ENCODE results near the gene SLC5A7.

The SLC5A7 gene

DNA sequence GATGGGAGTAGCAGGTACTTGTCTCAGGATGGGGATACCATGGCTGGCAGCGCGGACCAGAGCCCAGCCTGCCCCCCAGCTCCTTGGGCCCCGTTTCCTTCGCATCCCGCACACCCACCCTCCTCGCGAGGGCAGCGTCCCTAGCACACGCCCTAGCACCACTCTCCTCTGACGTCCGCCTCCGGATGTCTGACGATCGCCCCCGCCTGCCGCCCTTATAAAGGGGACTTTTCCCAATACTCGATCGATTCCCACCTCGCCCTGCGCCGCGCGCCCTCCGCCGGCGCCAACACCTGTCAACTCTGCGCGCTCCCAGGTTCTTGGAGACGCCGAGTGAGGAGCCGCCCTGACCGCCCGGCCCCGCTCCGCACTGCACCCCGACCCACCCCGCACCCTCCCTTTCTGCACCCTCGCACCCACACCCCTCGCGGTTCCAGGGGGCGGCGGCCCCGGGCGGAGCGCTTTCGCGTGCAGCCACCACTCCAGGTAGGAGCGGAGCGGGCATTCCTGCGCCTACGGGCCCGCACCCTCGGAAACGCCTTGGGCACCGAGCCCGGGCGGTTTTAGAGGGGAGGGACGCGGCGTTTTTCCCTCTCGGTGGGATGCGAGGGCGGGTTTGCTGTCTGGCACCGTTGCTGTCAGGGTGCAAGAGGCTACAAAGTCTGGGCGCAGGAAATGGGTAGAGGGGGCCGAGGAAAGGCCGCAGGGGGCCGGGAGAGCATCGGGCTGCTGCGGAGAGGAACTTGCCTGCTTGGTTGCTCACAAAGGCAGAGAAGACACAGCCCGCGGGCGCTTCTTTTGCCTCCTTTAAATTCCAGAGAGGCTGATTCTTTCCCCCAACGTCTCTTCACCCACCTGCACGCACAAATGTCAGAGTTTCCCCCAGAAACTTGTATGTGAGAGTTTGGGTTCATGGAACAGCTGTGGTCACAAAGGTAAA is at the start of gene SLC5A7:
Gene SLC5A7, plus strand, starts transcription at position 247 of the 940 bp plus-strand sequence. CDS start 1,632 bp downstream, outside the sequence.
- DNase-seq, result no peak

DNA sequence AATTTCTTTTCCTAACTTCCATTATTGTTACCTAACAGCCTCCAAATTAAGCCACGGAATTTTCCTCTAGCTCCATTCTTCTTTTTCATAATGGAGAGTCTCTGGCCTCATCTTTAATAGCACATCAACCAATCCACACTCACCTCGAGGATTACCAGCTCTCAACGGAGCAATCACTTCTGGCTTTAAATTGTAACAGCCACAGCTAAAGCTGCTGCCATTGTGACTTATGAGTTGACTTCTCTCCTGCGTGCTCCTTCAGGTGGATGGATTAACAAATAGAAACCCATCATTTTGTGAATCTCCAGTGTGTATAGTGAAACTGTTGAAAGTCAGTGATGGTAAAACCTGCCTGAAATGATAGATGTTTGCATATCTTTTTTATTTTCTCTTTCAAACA is 24.9 kb upstream of the SLC5A7 start:
- peak; percentile 51 for DNase-seq

DNA sequence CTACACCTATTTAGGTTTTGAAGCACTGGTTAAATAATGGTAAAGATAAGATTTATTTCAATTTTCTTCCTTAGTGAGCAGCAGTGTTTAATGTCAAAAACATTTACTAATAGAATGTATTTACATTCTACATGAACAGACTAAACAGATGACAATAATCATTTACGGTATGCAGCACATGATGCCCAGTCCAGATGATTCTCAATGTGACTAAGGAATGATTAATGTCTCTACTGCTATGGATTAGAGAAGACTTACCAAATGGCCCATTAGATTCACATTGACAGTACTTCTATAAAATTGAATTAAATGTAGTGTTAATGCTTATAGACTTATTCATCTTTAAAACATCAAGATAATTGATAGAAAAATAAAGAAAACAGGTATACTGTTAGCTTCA is 22.1 kb upstream of the SLC5A7 start:
- DNase-seq, result peak; percentile 50

DNA sequence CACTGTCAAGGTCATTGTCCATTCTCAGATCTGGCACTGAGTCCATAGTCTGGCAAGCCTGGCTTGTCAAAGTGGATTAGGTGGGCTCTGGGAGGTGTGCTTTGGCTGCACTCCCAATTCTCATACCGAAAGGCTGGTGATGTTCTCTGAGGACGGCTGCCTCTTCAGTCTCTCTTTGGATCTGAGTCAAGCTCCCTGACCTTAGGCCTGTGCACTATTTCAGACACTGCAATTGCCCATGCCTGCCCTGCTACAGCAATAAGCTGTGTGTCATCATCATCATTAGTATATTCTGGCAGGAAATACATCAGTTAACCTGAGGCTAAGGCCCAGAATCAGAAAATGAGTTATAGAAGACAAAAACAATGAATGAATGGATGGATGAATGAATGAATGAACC is 1.6 kb upstream of the SLC5A7 start:
- no peak for DNase-seq

DNA sequence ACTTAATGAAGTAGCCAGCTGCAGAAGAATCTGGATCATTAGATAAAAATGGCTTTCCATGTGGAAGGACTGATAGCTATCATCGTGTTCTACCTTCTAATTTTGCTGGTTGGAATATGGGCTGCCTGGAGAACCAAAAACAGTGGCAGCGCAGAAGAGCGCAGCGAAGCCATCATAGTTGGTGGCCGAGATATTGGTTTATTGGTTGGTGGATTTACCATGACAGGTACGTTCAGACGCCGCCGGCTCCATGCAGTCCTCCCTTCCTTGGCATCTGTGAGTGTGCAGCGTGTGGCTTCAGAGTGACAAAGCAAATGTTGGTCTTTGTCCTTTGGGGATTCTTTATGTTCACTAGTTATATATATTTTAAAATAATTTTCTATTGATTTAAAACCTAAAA is 1.8 kb downstream of the SLC5A7 start:
- no peak for DNase-seq

DNA sequence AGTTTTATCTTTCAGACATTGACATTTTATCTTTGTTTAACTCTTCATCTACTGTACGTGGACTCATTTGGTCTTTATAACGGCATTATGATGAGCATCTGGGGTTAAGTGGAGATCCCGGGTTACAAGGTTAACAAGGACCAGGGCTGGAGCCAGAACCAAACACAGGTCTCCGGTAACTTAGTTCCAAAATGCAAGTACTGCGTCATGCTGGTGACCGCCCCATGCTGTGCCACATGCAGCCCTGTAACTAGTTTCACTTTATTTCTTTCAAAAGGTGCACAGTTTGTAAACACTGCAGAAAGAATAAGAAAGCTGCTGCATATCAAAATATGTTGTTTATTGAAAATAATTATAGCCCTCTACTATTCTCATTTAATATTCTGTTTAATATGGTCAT is 3.1 kb downstream of the SLC5A7 start:
- no peak for DNase-seq

DNA sequence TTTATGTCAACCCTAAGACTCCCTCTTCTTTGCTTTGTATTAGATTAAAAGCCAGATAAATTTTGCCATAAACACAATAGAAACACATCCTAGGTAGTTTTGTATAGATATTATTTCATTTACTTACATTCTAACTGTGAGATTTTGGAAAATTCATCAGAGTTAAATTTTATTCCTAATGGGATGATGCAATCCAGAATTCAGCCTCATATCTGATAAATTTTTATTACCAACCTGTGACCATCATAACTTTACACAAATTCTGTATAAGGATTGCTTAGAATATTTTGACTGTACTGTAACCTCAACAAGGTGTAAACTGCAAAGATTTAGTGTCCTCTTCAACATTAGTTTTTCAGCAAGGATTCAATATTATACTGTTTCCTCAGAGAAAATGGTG is 4.4 kb downstream of the SLC5A7 start:
- no peak for DNase-seq

DNA sequence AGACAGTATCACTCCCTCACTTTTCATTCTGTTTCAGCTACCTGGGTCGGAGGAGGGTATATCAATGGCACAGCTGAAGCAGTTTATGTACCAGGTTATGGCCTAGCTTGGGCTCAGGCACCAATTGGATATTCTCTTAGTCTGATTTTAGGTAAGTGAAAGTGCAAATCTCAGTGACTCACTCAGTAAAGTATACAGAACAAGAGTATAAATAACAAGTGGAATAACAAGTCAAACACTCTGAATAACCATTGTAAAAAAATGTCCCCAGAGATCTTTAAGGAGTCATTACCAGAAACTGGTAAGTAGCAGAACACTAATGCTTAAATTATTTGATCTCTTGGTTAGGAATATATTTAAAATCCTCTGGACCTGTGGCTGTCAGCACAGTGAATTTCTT is 5.7 kb downstream of the SLC5A7 start:
- DNase-seq, result no peak

DNA sequence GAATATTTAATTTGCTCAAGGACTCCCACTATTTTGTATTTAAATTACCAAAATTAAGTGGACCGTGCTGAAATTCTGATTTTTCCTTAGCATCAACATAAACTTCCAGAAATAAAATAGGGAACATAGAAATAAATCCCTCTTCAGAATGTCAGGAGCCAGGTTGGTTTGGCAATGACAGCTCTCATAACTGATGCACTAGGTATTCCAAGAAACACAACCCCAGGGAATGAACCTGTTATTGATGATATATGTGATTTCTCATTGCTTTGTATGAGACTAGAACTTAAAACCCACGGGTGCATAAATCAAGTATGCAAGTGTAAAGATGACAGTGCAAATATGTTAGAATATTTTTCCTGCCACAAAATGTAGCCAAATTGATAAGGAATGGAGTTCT is 12.8 kb downstream of the SLC5A7 start:
- DNase-seq, result no peak

DNA sequence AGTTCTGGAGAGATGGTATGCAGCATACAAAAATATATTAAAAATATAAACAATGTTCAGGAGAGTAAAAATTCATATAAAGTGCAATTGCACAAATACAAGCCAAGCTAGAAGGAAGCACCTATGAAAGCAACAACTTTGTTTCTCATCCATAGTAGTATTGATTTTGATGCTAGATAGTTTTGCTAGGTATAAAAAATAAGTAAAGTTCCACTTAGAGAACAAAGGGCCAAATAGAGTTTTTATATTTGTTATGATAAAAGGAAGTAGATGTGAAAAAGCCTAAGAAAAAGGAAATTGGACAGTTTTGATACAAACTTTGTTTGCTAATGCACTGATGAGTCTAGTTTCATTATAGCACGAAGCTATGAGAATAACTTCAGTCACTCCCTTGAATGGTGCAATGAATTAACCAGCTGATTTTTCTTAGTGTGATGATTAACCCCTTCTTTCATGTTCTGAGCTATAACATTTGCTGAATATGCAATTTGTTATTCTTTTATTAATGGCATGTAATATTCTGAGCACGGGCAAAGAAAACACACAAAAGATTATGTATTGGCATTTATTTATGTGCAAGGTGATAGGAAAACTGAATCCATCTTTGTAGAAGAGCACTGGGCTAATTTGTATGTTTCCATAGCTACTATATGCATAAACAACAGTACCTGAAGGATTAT is 24.7 kb downstream of the SLC5A7 start:
- DNase-seq, result no peak

DNA sequence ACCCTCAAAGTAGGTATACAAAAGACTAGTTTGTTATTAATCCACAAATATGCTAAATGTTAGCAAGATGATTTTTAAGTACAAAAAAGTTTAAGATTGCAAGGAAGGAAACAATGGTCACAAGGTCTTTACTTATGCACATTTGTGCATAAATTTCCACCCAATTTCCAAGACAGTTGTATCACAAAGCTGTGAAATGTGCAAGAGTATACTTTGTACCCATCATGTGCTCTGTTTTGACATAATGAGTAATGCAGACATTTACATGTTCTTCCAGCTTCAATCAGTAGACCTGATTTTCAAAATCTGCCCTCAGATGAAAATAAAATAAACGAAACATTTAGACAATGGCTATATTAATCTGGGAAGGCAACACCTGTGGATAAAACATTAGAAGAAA is 27.0 kb downstream of the SLC5A7 start:
- DNase-seq, result no peak

DNA sequence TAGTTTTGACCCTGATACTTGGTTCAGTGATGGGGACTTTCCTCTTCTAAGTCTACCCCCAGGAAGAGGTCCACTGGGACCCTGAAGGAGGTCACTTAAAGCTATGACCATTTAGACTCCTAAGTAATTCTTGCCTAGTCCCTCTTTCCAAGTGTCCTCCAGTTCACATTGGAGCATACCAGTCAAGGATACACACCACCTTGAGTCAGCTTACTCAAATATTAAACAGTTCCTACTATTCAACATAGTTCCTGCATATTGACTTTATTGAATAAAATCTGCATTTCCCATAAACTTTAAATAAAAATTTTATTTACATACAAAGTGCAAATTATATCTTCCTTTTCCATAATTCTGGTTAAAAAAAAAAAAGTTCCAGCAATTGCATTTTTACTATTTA is 36.3 kb downstream of the SLC5A7 start:
- DNase-seq, result no peak

DNA sequence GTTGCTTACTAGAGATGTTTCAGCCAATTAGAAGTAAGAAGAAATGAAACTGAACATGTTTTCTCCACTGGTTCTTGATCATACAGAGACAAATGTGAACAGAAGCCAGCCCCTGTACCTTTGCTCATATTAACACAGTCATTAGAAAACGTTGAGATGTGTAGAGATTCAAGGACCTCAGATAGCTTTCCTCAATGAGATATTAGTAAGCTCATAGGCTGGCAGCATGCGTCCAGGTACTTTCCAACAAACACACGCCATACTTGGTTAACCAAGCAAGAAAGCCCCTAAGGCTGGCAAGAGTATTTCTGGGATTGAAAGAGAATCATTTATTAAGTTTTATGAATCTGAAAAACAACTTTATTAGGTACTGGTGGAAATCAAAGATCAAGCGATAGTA is 37.5 kb downstream of the SLC5A7 start:
- DNase-seq, result no peak

DNA sequence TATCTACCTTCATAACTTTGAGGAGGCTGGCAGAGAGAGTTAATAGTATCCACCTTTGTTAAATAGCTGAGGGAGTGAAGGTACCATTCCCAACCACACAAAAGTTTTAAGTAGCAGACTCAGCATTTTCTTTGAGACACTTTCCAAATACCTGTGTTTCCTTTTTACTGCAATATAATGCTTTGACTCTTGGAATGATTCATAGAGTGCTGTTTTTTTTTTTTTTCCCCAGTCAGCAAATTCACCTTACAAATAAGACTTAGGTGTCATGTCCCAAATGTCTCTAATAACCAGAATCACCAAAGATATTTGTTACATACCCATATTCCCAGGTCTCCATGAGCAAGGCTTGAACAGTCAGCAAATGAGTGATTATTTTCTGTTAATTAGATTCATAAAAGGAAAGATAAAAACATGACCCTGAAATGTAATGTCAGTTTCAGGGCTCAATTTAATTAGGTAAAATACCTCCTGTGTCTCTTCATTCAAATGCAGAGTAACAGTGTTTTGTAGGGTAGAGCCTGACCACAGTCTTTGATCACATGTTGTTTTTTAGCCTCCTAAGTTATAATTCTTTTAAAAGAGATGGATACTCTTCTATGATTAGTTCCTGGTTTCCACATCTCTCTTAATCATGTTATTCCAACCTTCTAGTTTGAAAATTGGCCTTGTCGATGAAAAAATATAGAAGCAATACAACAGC is 39.9 kb downstream of the SLC5A7 start:
- no peak for DNase-seq

DNA sequence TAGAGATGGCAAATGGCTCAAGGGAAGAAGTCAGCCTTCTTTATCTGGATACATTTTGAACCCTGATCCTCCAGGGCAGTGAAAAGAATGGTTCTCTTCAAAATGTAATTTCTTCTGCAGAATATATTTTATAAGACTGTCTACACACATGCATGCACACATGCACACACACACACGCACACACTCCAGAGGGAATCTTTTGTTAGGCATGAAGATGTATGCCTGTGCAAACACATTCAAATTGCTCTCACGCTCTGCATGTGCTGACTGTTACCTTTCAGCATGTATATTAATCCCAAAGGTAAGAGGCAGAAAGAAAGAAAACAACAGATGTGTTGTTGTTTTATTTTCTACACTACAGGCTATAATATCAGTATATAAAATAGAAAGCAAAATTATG is 43.2 kb downstream of the SLC5A7 start:
- DNase-seq, result no peak

DNA sequence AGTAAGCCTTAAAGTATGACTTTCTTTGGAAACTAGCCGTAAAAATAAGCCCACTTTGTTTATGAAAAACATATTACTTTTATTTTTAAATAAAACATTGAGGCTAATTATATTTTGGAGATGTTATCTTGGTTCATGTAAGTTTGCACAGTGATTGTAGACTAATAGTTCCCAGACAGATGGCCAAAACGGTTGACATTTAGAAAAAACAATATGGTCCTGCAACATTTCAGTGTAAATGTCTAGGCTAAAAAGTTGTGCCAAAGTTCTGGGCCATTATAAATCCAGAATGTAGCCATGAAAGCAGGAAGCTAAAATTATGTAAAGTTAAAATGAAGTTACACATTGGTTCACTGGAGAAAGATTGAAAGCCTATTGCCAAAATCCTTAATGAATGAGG is 43.6 kb downstream of the SLC5A7 start:
- no peak for DNase-seq

DNA sequence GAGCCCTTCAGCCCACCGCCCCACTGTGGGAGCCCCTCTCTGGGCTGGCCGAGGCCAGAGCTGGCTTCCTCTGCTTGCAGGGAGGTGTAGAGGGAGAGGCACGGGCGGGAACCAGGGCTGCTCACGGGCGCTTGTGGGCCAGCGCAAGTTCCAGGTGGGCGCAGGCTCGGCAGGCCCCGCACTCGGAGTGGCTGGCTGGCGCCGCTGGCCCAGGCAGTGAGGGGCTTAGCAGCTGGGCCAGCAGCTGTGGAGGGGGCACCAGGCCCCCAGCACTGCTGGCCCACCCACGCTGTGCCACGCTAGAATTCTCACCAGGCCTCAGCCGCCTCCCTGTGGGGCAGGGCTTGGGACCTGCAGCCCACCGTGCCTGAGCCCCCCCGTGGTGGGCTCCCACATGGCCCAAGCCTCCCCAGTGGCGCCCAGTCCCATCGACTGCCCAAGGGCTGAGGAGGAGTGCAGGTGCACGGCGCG is 45.2 kb downstream of the SLC5A7 start:
- no peak for DNase-seq

DNA sequence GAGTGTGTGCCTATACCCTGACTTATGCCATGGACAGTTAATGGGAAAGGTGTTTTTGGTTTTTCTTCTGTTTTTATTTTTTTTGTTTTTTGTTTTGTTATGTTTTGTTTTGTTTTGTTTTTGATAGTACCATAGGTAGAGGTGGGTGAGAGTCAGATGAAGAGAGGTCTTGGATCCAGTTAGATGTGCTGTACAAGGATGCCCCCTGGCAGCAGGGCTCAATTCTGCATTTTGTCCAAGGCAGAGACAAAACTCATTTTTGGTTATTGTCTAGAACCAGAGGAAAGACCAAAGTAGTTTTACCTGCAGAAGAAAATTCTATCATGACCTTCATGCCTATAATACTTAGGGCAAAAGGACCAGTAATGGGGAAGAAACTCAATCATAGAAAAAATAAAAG is 48.5 kb downstream of the SLC5A7 start:
- DNase-seq, result peak; percentile 20

DNA sequence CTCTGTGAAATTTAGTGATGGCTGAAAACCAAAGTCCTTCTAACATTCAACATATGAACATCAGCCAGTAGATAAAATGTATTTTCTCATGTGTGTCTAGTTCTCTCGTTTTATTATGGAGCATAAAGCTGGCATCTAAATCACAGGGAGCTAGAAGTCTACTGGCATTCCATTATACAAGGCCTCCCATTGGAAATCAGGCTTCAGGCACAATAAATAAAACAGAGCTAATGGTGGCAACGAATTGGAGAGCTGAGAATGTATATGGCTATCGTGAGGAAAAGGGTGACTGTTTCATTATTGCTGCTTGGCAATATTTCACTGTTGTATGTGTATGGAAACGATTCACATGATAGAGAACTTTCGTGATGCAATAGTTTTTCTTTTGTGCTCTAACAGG is 62.4 kb downstream of the SLC5A7 start:
- no peak for DNase-seq

DNA sequence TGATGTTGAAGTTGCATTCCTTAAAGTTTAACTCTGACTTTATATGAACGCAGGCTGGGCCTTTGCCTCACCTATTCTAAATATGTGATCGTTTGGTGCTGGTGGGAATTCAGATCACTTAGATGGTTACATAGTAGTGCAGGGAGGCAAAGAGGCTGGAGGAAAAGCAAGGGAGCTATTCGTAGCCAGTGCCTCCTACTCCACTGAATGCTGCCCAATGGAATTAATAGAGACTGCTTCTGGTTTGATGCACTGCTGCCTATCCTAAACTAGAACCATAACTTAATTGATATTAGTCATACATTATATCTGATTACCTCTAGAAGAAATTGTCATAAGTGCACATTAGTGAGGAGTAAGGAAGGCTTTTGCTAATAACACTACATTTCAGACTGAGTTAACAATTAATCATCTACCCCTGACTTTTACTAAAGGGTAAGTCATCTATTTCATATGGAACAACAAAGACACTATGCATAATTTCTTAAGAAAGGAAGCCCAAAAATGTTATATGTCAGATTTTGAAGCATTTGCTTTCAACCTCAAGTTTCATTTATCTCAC is 72.3 kb downstream of the SLC5A7 start:
- no peak for DNase-seq

DNA sequence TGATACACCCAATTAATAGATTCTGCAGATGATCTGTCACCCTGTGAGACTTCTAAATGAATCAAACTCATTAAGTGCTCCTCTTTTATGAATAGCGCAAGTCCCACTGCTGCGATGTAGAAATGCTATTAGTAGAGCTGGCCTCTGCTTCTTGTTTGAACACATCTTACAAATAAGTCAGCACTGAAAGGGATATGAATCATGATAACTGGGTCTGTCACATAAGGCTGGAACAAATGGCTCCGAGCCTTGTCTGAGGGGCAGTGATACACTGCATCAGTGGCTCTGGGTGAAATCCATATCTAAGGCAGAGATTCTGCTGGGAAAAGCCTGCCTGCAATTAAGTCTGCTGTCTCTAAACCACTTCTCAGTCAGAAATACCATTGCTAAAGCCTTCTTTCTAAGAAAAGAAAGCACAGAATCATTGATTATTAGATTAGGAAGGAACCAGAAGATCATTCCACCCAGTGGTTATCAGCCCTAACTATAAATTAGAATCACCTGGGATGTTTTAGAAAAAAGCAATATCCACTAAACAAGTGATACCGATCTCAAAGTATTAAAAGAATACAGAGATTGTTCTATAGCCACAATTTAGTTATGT is 75.2 kb downstream of the SLC5A7 start:
- DNase-seq, result no peak
